T-helper 2 cell (primary cell): ENCODE data around the gene CHRDL2.

Source experiments
- DNase-seq, 5 experiments: peaks; one replicate each; pipeline versions ENCODE4 v3.0.0 to v3.0.0-alpha.2; 2012 to 2022

Gene CHRDL2

DNA sequence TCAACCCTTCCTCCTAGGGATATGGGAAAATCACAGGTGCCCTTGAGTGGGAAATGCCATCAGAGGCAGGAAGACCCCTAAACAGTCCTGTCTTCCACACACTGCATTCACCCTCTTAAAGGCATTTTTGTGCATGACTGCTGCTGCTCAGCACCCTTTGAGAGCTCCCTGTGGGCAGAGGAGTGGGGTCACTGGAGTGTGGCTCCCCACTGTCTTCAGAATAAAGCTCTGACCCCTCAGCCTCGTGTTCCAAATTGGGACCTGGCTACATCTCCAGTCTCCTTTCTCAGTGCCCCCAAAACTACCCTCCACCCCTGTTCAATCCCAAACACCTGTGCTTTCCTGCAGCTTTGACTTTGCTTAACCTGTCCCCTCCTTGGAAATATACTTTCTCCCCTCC is 46.6 kb downstream of the CHRDL2 start:
- DNase-seq, result no peak

DNA sequence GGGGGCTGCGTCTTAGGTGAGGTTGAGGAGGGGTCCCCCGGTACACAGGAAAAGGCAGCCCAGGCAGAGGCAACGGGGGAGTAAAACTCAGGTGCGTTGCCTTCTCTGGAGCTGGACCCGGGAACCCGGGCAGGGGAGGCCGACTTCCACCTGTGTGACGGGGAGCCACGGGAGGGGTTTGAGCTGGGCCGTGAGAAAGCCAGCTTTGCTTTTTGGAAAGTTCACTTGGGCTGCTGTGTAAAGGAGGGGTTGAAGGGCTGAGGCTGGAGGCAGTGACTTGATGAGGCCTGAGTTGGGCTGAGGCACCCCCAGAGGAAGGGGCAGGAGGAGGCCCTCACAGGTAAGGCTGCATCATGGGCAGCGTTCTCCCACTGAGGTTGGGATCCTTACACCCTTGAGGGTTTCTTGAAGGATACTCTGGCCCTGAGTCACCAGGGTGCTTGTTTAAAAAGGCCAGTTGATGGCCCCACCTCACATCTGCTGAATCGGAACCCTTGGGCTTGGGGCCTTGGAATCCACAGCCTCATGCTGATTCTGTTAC is 47.2 kb downstream of the CHRDL2 start:
- DNase-seq, result no peak

DNA sequence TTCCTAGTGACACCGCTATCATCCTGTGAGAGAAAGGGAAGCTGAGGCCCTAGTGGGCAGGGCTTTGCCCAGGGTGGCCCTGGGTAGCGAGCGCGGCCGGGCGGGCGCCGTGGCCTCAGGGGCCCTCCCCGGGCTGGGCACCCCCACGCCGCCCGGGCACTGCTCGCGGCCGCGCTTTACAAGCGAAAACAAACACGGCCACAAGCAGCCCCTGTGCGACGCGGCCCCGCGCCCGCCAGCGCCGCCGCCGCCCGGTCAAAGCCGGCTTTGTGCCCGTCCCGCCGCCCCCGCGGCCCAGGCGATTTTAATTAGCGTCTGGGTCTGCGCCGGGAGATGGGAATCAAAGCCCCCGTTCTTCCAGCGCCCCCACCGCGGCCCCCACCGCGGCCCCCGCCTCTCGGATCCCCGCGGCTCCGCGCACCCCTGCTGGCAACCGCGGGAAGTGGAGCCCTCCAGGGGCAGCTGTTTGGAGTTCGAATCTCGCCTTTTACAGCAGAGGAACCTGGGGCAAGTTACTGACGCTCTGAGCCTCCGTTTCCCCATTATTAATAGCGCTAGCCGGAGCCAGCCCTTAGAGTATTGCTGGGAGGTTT is 47.9 kb downstream of the CHRDL2 start:
- no peak for DNase-seq

DNA sequence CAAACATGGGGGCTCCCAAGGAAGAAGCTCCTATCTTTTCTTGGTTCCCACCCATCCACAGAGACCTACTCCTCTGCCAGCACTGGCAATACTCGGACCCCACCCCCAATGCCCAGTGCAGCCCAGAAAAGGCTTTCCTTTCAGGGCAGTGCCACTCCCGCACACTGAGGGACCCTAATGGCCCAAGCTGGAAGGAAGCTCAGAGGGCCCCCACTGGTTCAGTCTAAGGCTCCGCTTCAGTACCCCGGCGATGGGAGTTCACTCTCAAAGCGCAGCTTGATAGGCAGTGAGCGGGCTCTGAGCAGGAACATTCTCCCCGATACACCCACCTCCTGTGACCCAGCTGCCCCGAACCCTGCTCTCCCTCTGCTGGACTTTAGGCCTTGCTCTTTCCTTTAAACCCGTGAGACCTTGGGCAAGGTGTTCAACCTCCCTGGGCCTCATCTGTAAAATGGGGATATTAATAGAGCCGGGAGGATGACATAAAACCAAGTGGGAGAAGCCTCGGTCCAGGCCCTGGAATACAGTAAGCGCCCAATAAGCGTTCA is 48.4 kb downstream of the CHRDL2 start:
- DNase-seq, result no peak

DNA sequence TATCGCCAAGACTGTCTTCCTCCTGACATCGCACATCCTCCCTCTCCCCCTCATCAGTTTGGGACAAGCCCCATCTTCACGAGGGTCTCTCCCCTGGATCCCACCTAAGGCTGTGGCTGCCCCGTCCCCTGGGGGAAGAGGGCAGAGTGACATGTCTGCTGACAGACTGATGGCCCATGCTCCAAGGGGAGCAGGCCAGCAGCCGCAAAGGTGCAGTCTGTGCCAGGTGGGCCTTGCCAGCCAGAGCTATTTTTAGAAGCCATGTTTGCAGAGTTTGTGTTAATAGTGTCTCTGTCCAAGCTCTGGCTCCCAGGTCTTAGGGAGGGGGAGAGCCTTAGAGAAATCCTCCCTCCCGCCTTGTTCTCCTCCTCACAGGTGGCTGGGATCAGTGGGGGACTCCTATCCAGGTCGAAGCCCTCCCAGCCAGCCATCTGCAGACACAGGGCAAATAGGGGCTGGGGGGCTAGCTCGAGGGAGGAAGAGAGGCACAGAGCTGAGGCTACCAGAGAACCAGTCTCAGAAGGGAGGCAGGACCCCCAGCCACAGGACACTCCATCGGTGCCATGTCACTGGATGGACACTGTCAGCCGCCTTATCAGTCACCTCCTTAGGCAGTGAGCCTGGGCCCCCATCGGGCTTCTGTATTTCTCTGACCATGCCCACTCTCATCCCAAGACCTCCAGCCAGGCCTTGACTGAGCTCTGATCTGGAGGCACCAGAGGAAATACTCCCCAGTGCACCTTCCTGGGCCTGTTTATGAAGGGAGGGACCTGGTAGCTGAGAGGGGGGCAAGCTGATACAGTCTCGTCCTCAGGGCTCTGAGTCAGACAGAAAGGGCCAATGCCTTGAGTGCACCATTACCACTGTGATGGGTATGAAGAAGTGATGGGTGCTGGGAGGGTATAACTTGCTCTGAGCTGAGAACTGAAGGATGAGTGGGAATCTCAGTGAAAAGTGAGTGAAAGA is 49.3 kb downstream of the CHRDL2 start:
- DNase-seq, result no peak

DNA sequence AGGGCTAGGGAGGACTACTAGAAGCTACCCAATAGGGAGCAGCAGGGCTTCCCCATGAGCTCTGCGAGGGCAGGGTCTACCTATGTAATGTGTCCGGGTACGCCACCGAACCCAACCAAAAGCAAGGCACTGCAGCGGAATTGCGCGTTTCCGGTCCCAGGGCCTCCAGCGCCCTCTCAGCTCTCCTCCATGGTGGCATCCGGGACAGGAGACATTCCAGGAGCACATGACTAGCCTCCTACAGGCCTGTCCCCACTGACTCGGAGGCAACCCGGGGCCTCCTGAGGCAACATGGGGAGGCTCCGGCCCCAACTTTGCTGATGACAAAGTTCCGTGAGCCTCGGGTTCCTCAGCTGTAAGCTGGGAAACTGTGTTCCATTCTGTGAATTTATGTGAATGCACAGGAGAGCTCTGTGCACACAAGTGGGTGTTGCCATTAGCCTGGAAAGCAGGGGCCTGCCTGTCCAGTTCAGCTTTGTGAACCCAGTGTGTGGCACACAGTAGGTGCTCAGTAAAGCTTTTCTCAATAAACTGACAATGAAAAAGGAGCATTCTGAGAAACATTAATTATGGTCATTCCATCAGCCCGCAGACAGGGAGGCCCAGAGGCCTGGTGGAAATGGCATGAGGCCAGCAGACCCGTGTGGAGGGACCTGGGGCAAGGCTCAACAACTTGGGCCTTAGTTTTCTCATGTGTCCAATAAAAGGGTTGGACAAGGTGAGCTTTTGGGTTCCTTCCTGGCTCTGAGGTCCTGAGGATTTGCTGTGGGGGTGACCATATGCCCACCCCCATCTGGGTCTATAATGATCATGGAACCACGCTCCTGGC is 50.3 kb downstream of the CHRDL2 start:
- DNase-seq, result no peak

DNA sequence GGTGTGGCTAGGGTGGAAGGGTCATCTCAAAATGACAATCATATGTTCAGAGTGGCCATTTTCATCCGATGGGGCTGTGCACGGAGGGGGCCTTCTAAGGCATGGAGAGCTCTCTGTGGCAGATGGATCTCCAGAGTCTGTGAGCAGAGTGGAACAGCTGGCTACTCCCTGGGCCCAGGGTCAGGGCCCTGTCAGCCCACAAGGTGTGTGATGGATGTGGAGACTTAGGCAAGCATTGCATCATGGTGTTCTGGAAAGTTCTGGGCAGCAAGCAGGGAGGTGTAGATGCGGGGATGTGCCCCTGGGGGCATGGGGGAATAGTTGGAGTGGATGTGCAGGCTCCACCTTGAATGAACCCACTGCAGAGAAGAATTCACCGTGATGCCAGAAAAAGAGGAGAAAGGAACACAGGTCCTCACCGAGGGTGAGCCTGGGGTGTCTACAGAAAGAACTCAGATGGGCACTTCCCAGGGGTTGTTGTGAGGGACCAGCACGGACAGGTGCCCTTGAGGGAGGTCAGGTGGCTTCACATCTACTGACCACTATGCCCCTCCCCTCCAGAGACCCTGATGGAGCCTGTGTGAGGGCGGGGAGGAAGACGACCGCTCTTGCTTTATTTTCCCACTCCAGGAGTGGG is 51.1 kb downstream of the CHRDL2 start:
- DNase-seq, result no peak

DNA sequence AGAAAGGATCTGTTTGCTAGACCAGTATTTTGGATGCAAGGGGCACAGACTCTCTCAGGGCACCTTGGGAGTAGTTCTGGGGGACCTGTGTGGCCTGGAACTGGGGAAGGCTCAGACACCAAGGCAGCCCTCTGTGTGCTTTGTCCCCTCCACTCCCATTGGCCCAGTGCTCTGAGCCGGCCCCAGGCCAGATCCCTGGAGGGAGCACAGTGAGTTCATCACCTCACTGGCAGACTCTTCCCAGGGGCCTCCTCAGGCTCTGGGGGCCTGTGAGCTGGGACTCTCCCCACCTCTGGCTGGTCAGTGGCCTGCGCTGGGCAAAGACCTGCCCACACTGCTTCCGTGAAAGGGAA is 51.7 kb downstream of the CHRDL2 start:
- DNase-seq, result no peak

DNA sequence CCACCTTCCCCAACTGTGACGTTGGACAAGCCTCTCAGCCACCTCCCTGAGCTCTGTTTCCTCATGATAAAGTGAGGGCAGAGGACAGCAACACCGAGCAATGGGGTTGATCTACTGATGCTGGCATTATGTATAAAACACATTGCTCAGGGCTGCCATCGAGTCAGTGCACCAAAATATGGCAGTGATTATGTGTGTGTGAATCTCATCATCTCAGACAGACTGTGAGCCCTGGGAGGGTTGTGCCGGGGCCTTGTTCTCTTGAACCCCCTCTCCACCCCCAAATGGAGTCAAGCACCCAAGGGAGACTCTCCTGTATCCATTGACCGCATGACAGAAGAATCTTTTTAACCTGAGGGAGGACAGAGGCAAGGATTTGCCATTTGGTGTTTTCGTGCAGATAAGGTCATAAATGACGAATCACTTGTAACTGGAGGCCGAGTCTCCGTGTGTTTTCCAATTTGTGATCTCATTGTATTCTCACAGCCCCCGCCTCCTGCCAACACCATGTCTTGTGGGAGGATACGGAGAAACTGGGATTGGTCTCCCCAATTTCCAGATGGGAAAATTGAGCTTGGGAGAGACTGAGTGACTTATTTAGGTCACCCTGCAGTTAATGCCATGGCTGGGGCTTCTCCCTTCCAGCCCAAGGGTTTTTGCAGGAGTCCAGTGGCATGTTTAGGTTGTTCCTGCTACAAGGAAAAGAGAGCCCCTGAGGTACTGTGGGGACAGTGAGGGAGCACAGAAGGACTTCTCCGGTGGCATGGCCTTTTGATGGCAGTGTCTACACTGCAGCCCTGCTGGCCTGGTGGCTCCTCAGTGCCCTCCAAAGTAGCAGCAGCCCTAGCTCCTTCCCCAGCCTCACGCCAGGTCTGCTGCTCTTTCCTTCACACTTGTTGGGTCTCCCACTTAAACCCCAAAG is 52.4 kb downstream of the CHRDL2 start:
- DNase-seq, result no peak

DNA sequence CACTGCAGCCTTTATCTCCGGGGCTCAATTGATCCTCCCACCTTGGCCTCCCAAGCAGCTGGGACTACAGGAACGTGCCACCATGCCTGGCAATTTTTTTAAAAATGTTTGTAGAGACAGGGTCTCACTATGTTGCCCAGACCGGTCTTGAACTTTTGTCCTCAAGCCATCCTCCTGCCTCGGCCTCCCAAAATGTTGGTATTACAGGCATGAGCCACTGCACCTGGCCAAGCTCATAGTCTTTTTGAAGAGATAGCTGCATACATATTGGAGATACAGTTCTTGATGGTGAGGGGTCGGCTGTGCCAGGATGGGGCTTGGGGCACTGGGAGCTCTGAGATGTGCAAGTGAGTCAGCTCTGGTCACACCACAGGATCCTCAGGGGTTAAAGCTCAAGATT is 53.2 kb downstream of the CHRDL2 start:
- DNase-seq, result no peak

DNA sequence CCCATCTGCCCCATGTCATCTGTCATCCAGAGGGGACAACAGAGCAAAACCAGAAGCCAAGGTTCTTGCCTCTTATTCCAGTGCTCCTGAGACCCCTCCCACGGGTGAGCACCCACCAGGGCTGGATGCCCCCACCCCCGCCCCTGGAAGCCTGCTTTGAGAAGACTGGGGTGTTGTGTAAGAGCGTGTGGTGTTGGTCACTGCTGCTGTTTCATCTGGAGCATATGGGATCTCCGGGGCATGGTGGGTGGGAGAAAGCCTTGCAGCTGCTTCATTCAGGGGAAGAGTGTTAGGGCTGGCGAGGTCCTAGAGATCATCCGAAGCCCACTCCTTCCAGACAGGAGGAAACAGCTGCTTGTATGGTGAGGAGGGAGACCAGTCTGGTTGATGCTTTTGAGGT is 54.1 kb downstream of the CHRDL2 start:
- DNase-seq, result no peak

DNA sequence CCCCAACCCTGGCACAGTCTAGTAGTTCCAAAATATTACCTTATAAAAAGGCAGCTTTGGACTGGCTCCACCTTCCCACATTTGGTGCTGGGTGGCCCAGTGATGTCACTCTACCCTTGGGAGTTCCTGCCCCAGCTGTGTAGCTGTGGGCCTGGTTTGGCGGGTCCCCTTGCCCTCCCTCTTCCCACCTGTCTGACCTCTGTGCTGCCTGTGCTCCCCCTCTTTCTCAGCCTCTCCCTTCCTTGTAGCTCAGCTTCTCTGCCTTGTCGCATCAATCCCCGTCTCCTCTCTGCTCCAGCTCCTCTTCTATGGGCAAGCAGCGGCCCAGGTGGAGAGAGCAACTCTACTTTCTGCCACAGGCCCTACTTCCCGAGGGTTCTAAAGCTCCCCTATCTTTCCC is 54.6 kb downstream of the CHRDL2 start:
- DNase-seq, result no peak

DNA sequence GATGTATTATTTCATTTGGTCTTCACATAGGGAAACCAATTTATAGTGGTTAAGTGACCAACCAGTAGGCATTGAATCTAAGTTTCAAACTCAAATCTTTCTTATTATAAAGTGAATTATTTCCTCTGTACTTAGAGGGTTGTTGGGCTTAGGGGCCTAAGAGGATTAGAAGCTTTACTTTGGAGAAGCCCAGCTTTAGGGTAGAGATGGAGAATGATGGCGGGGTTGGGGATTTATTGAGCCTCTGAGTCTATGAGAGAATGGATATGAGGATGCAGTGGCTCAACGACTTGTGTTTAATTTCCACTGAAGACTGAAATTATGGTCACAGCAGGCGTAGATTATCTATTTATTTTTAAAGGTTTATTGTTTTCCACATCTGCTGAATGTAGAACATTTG is 55.5 kb downstream of the CHRDL2 start:
- DNase-seq, result no peak

DNA sequence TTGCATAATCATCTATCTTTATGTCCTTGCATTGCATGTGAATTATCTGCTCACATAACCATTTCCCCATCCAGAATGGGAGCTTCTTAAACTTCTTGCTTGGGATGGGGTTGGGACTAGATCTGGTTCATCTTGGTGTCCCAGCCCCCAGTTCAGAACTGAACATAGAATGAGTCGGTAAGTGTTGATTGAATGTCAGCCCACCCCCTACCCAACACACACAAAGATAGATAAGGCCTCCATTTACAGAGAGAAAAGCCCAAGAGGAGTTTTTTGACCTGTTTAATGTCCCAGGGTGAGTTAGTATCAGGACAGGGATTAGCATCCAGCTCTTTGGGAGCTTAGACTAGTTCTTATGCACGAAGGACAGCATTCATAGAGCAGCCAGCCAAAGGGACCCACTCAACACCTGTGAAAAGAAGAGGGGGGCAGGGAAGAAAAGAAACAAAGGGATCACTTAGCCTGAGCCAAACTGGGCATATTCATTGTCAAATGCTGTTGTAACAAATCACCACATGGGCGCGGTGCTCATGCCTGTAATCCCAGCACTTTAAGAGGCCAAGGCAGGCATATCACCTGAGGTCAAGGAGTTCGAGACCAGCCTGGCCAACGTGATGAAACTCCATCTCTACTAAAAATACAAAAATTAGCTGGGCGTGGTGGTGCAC is 57.4 kb downstream of the CHRDL2 start:
- DNase-seq, result no peak

DNA sequence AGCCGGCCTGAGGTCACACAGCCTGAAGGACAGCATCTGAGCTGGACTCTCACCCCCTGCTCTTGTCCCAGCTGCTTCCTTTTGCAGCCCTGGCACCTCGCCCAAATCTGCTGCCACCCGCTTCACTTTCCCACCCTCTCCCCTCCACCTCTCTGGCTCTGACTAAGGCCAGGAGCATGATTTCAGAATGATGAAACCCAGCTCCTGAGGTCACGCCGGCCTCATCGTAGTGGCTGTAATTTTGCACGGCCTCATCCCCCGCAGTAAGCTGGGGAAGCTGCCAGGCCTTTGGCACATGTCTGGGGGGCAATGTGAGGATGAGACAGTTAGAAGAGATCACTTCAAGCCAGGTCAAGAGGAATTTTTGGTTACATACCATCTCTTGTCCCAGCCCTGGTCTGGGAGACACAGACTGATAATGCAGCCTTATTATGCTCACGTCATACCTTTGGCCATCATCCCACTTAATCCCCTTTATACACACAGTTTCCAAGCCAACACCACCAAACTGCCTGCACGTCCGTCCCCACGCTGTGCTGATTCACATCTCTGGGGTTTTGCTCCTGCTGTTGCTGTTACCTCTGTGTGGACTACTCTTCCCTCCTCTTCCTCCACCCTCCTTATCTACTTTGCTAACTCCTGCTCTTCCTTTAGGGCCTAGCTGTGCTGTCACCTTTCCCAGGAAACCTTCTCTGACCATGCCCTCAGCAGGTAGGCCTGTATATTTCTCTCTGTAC is 58.1 kb downstream of the CHRDL2 start:
- no peak for DNase-seq

DNA sequence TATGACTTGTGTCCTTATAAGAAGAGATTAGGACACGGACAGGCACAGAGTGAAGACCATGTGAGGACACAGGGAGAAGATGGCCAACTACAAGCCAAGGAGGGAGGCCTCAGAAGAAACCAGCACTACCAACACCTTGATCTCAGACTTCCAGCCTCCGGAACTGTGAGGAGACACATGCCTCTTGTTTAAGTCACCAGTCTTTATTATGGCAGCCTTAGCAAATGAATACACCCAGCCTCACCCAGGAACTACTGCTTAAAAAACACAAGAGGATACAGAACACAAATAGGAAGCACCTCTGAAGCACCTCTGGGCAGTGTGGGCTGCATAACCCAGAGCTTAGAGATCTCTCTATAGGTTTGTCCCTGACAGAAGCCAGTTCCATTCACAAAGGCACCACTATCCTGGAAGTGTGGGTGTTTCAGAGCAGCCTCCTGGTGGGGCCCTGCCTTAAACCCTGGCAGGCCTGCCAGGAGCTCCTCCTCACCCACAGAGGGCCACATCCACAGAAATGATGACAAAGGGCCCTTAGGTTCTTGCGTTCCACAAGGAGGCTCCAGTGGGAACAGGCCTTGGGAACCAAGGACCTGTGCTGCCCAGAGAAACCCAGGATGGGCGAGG is 58.8 kb downstream of the CHRDL2 start:
- no peak for DNase-seq

DNA sequence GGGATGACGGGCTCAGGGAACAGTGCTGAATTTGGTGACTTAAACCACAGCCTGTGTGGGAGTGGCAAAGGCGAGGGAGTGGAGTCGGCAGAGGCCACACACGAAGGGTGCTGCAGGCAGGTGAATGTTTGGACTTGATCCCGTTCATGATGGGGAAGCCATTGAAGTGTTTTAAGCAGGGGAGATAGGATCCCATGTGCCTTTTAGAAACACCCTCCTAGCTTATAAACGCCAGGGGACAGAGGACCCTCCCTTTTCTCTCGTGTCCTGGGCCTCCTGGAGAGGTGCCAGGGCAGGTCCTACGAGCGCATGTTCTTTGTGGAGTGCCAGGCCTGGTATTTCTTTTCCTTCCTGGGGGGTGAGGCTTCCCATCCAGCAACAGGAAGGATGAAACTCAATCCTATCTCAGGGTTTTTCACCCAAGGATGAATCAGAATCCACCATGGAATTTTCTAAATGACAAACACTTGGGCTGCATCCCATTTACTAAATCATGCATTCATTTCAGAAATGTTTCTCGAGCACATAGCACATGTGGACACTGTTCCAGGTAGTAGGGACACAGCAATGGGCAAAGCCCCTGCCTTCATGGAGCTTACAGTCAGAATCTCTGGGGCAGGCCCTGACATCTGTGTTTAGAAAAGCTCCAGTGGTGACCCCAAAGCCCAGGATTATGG is 59.6 kb downstream of the CHRDL2 start:
- DNase-seq, result no peak

DNA sequence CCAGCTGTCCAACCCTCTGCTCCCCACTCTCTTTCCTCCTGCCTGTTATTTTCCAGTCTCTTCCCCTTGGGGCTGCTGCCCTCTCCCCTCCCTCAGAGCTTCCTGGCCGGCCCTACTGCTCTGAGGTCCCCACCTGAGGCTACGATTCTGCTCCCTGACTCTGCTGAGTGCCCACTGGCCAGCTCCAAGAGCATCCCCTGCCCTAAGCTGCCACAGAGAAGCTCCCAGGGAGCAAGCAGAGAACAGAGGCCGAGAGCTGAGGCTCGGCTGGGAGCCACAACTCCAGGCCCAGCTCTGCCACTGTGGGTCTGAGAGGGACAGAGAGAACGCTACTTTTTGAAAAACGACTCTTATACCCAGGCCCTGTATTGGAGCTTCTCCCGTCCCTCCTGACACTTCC is 61.1 kb downstream of the CHRDL2 start:
- DNase-seq, result no peak
